HepG2 (cell line): ENCODE measurements around the gene NUDT17. TPM values are rescaled to one million over a fixed set of nuclear protein-coding genes. Genes with fewer than 3 reads are reported as not detected.

Experiments
- BHLHE40 ChIP-seq: IDR thresholded peaks from 2 replicates; pipeline ENCODE4 v1.6.1; 2011; ENCODE audit warnings: low read length, improper control_type of control experiment
- FOSL2 ChIP-seq: sonication (generic); formaldehyde crosslinking; IDR thresholded peaks from 2 replicates; pipeline ENCODE4 v1.4.0; 2020; ENCODE audit warnings: missing genetic modification reagents
- FOXK2 ChIP-seq: fragments of 450-650 bp; IDR thresholded peaks from 2 replicates; pipeline ENCODE4 v1.6.1; 2016
- LCORL ChIP-seq, 2 experiments: fragments of 450-650 bp in 1 of 2; sonication (generic) in 1 of 2; formaldehyde crosslinking in 1 of 2; IDR thresholded peaks; 2 replicates each; pipeline versions ENCODE4 v1.5.0 to v1.6.1; 2017 to 2020; ENCODE audit warnings: antibody characterized with exemption in 1 of 2, missing genetic modification reagents in 1 of 2
- ONECUT2 ChIP-seq: sonication (generic); formaldehyde crosslinking; IDR thresholded peaks from 2 replicates; pipeline ENCODE4 v1.4.0; 2020; ENCODE audit warnings: missing genetic modification reagents
- POLR2AphosphoS2 ChIP-seq: IDR thresholded peaks from 2 replicates; pipeline ENCODE4 v1.6.1; 2011; ENCODE audit warnings: low read depth, low read length, improper control_type of control experiment
- SPEN ChIP-seq: sonication (generic); formaldehyde crosslinking; IDR thresholded peaks from 2 replicates; pipeline ENCODE4 v1.5.1; 2020; ENCODE audit warnings: low read depth, mild to moderate bottlenecking, missing genetic modification reagents
- TRIM24 ChIP-seq: sonication (generic); formaldehyde crosslinking; IDR thresholded peaks from 2 replicates; pipeline ENCODE4 v1.8.0; 2022; ENCODE audit warnings: mild to moderate bottlenecking, missing genetic modification reagents
- ZBTB43 ChIP-seq: sonication (generic); formaldehyde crosslinking; conservative IDR thresholded peaks from 2 replicates; pipeline ENCODE4 v1.4.0; 2020; ENCODE audit warnings: missing genetic modification reagents
- ZBTB7A ChIP-seq: sonication (generic); formaldehyde crosslinking; IDR thresholded peaks from 2 replicates; pipeline ENCODE4 v1.8.0; 2022; ENCODE audit warnings: mild to moderate bottlenecking, missing genetic modification reagents
- ZHX1 ChIP-seq: sonication (generic); formaldehyde crosslinking; IDR thresholded peaks from 2 replicates; pipeline ENCODE4 v1.8.1; 2022; ENCODE audit warnings: low read depth, mild to moderate bottlenecking, missing genetic modification reagents
- ZMYM2 ChIP-seq: sonication (generic); formaldehyde crosslinking; IDR thresholded peaks from 2 replicates; pipeline ENCODE4 v1.8.0; 2022; ENCODE audit warnings: mild to moderate bottlenecking, missing genetic modification reagents
- ZNF180 ChIP-seq: sonication (generic); formaldehyde crosslinking; IDR thresholded peaks from 2 replicates; pipeline ENCODE4 v1.4.0; 2020; ENCODE audit warnings: low read depth, missing genetic modification reagents, borderline replicate concordance
- ZNF687 ChIP-seq: sonication (generic); formaldehyde crosslinking; IDR thresholded peaks from 2 replicates; pipeline ENCODE4 v1.5.1; 2020; ENCODE audit warnings: mild to moderate bottlenecking, missing genetic modification reagents, moderate library complexity
- ZNF83 ChIP-seq: sonication (generic); formaldehyde crosslinking; IDR thresholded peaks from 2 replicates; pipeline ENCODE4 v1.4.0; 2020; ENCODE audit warnings: missing genetic modification reagents, mild to moderate bottlenecking, borderline replicate concordance
- ZNF878 ChIP-seq: sonication (generic); formaldehyde crosslinking; IDR thresholded peaks from 2 replicates; pipeline ENCODE4 v1.8.1; 2023; ENCODE audit warnings: mild to moderate bottlenecking, missing genetic modification reagents, moderate library complexity
- polyA plus RNA-seq, 8 experiments: library from polyadenylated mRNA; depleted of rRNA in 3 of 8; stranded (reverse) in 7 of 8; unstranded in 1 of 8; fragments of >200 nt; fragmentation: Illumina TruSeq in 4 of 8; extraction: Trizol in 4 of 8; gene quantifications; 2 replicates each; pipeline versions ENCODE4 v1.2.1 to v1.2.3, GENCODE V29; 2011 to 2016; ENCODE audit warnings: low read depth in 4 of 8, missing spikeins in 1 of 8, mixed read lengths in 1 of 8; ENCODE audit not compliant: insufficient read depth in 1 of 8
- total RNA-seq, 5 experiments: library from RNA; depleted of rRNA; stranded (reverse); fragments of >200 nt; fragmentation: Illumina TruSeq; extraction: Trizol; gene quantifications; 2 replicates each; pipeline ENCODE4 v1.2.3, GENCODE V29; 2016; ENCODE audit warnings: low read depth in 1 of 5

The NUDT17 gene
- total and polyA plus RNA-seq, 2 of the 13 experiments (the other 11 are each of a cell fraction or from before 2014, with no cell fraction given): 2.6 to 5.8 TPM

- TF ChIP-seq ZNF687 (CRISPR knock-in tag) (peak; percentile 96), POLR2AphosphoS2 (no peak), FOXK2 (no peak), ZMYM2 (no peak), BHLHE40 (peak; percentile 93), ZNF180 (no peak), ZBTB43 (peak; percentile 61; the same call in 1 of the 2 replicates), ZNF878 (CRISPR knock-in tag) (peak; percentile 83; the same call in 1 of the 2 replicates), FOSL2 (CRISPR knock-in tag) (peak; percentile 28; the same call in 1 of the 2 replicates), ZHX1 (peak; percentile 69), ZNF83 (peak; percentile 75; the same call in 1 of the 2 replicates), SPEN (CRISPR knock-in tag) (peak; percentile 79), ONECUT2 (CRISPR knock-in tag) (0 out of 2 replicates have a peak, but pooled peaks have one; percentile 16), ZBTB7A (CRISPR knock-in tag) (no peak), TRIM24 (CRISPR knock-in tag) (no peak), LCORL (IDR thresholded peaks at IDR 0.05) (no peak), LCORL (CRISPR knock-in tag; IDR thresholded peaks at IDR 0.05) (0 out of 2 replicates have a peak, but pooled peaks have one; percentile 20)
Measured at GRCh38 chr1:145823565-145824498, 21.6 kb upstream of the NUDT17 start, which contains the start of the genes POLR3C and RNF115 (continued).
